Measurements from ENCODE around the gene DRAP1.

The DRAP1 gene

GRCh38 chr11:65958291-65958690, 39.1 kb downstream of the DRAP1 start:
- FAIRE-seq (no peak), DNase-seq (ENCODE audit: insufficient read length, low spot score) (no peak)
- TF ChIP-seq, protein P1, sequence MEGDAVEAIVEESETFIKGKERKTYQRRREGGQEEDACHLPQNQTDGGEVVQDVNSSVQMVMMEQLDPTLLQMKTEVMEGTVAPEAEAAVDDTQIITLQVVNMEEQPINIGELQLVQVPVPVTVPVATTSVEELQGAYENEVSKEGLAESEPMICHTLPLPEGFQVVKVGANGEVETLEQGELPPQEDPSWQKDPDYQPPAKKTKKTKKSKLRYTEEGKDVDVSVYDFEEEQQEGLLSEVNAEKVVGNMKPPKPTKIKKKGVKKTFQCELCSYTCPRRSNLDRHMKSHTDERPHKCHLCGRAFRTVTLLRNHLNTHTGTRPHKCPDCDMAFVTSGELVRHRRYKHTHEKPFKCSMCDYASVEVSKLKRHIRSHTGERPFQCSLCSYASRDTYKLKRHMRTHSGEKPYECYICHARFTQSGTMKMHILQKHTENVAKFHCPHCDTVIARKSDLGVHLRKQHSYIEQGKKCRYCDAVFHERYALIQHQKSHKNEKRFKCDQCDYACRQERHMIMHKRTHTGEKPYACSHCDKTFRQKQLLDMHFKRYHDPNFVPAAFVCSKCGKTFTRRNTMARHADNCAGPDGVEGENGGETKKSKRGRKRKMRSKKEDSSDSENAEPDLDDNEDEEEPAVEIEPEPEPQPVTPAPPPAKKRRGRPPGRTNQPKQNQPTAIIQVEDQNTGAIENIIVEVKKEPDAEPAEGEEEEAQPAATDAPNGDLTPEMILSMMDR (IDR thresholded peaks at IDR 0.05; ENCODE audit: insufficient read depth, missing control alignments), result no peak

- DNase-seq (ENCODE audit: insufficient read length, low spot score) (no peak), FAIRE-seq (no peak)
These were observed 39.7 kb downstream of the DRAP1 start for GRCh38 chr11:65958774-65959420.

DNA sequence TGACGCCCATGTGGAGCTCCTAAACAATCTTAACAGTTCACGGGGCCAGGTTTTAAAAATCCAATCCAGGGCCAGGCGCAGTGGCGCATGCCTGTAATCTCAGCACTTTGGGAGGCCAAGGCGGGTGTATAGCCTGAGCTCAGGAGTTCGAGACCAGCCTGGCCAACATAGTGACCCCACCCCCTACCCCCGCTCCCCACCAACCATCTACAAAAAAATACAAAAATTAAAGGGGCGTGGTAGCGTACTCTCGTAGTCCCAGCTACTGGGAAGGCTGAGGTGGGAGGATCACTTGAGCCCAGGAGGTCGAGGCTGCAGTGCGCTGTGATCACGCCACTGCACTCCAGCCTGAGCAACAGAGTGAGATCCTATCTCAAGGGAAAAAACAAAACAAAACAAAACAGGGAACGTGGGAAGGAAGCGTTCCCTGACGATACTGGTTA, 41.6 kb downstream of the DRAP1 start:
- DNase-seq (ENCODE audit: insufficient read length, low spot score), result no peak
- FAIRE-seq, result no peak
- TF ChIP-seq, protein P1 (IDR thresholded peaks at IDR 0.05; ENCODE audit: insufficient read depth, missing control alignments), result no peak

More at GRCh38 chr11:65958774-65959420, 39.7 kb downstream of the DRAP1 start:
- TF ChIP-seq, protein P1 (IDR thresholded peaks at IDR 0.05; ENCODE audit: insufficient read depth, missing control alignments), result no peak

DNA sequence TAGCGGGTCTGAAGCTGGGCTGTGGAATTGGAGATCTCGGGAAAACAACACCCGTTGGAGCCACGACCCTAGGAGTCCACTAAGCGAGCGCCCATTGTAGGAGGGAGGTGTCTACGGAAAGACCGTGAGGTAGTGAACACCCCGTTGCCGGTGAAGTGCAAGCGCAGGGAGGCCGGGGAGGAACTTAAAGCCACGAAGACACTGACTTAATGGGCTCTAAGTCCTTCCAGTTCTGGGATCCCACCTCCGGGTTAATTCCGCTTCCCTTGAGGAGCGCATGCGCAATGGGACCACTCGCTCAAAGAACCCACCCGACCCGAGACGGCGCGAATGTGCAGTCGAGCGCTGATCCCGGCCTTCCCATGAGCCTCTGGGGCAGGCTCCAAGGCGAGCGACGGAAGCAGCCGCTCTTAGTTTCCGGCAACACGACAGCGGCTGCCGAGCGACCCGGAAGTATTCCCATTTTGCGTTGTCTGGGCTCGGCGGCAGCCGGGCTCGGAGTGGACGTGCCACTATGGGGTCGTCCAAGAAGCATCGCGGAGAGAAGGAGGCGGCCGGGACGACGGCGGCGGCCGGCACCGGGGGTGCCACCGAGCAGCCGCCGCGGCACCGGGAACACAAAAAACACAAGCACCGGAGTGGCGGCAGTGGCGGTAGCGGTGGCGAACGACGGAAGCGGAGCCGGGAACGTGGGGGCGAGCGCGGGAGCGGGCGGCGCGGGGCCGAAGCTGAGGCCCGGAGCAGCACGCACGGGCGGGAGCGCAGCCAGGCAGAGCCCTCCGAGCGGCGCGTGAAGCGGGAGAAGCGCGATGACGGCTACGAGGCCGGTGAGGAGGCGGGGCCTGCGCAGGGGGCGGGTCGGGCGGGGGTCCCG, 42.3 kb downstream of the DRAP1 start, which contains the start of gene SART1:
Gene SART1, plus strand, starts transcription at position 468 of the 874 bp plus-strand sequence. Its CDS starts 47 bp downstream, at position 515.
- FAIRE-seq, result no peak
- peak; percentile 99 for DNase-seq (ENCODE audit: insufficient read length, low spot score)
- TF ChIP-seq, protein P1 (IDR thresholded peaks at IDR 0.05; ENCODE audit: insufficient read depth, missing control alignments), result no peak

DNA sequence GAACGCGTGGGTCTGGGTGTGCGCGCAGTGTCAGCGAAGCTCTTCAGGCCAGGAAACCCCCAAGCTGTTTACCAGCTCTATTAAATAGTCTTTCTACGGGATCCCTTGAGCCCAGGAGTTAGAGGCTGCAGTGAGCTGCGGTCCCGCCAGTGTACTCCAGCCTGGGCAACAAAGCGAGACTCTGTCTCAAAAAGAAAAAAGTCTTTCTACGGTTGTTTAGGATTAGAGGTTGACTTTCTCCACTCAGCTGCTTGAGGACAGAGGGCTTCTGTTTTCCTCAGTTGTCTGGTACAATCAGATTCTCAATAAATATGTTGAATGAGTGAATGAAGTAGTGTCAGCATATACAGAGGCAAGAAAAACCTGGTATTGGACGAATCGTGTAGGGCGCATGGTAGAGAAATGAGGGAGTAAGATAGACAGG, 42.9 kb downstream of the DRAP1 start:
- FAIRE-seq, result no peak

GRCh38 chr11:65964906-65965305, 45.7 kb downstream of the DRAP1 start:
- FAIRE-seq, result no peak
- no peak for DNase-seq (ENCODE audit: insufficient read length, low spot score)
- TF ChIP-seq, protein P1 (IDR thresholded peaks at IDR 0.05; ENCODE audit: insufficient read depth, missing control alignments), result no peak

More for the DNA sequence above, 42.9 kb downstream of the DRAP1 start:
- no peak for DNase-seq (ENCODE audit: insufficient read length, low spot score)
- TF ChIP-seq, protein P1 (IDR thresholded peaks at IDR 0.05; ENCODE audit: insufficient read depth, missing control alignments), result no peak
